Upper lobe of right lung (tissue), 1 donor: ENCODE data around the gene FICD. TPM values are rescaled to one million over a fixed set of nuclear protein-coding genes. Genes with fewer than 3 reads are reported as not detected.

Experiments
- ATAC-seq: fragments of 200-7000 bp; cut with Tn5 transposase; one replicate; pipeline ENCODE4 v1.9.1; 2020; ENCODE audit warnings: mild to moderate bottlenecking, moderate library complexity
- DNase-seq: peaks from one replicate; pipeline ENCODE4 v3.0.0-alpha.2; 2020
- H3K27ac ChIP-seq: fragments of 200-600 bp; one replicate; pipeline ENCODE4 v1.8.0; 2022
- H3K27me3 ChIP-seq: fragments of 200-600 bp; one replicate; pipeline ENCODE4 v1.8.0; 2022; ENCODE audit warnings: mild to moderate bottlenecking
- H3K36me3 ChIP-seq: fragments of 200-600 bp; one replicate; pipeline ENCODE4 v1.8.0; 2022
- H3K4me1 ChIP-seq: fragments of 200-600 bp; one replicate; pipeline ENCODE4 v1.8.0; 2022
- H3K4me3 ChIP-seq: fragments of 200-600 bp; one replicate; pipeline ENCODE4 v1.8.0; 2022; ENCODE audit warnings: mild to moderate bottlenecking
- H3K9me3 ChIP-seq: fragments of 200-600 bp; one replicate; pipeline ENCODE4 v1.8.0; 2022
- CTCF ChIP-seq: fragments of 200-600 bp; IDR thresholded peaks from one replicate; pipeline ENCODE4 v1.8.0; 2022; ENCODE audit warnings: antibody characterized with exemption
- intact Hi-C: fragments of 100-400 bp; cut with DNase I; formaldehyde crosslinking; loops from one replicate; pipeline ENCODE4 v1.11.0; 2022
- total RNA-seq: library from RNA; stranded (reverse); fragmentation: NEBNext Ultra II Directional; extraction: Animal tissue kit (Norgen Biotek cat#: 25700); gene quantifications from one replicate; pipeline ENCODE4 v1.2.1, GENCODE V29; 2021
- donor health status: DM: no; HTN: yes; CAD: no; lungs with severe emphysema.

The FICD gene
- total RNA-seq, 1 donor from 2014 or later: 10.3 TPM

GRCh38 chr12:108563136-108563803 is 48.2 kb downstream of the FICD start:
- ATAC-seq (peak; percentile 67), DNase-seq (peak; percentile 87)
- intact Hi-C loops: loop anchor here (5.0 to 10.0 kb wide), 2 partner anchors 54 to 242 kb away; no protein-coding TSS in a partner anchor
- Histone ChIP-seq H3K27ac (peak overlapping the region; percentile 94), H3K36me3 (peaks cover 47% of the 10 kb centered on the region), H3K9me3 (no peaks in the 10 kb centered on the region), H3K4me1 (peaks cover 49% of the 10 kb centered on the region), H3K27me3 (no peaks in the 10 kb centered on the region), H3K4me3 (peak overlapping the region; percentile 90)
- TF ChIP-seq CTCF: peak; percentile 85

GRCh38 chr12:108563804-108564151 is 48.7 kb downstream of the FICD start:
- intact Hi-C loops: loop anchor here (5.0 to 10.0 kb wide), 2 partner anchors 54 to 241 kb away; no protein-coding TSS in a partner anchor
- Histone ChIP-seq H3K36me3 (peaks cover 50% of the 10 kb centered on the region), H3K4me1 (peaks cover 48% of the 10 kb centered on the region), H3K4me3 (peak overlapping the region; percentile 90), H3K27ac (peak overlapping the region; percentile 94), H3K27me3 (no peaks in the 10 kb centered on the region), H3K9me3 (no peaks in the 10 kb centered on the region)
- no peak for DNase-seq
- ATAC-seq: no peak
- no peak for TF ChIP-seq CTCF

GRCh38 chr12:108564724-108565123 is 49.6 kb downstream of the FICD start:
- DNase-seq (no peak), ATAC-seq (no peak)
- H3K4me3 ChIP-seq: no peak overlapping the region
- H3K27me3 ChIP-seq: no peaks in the 10 kb centered on the region
- peaks cover 59% of the 10 kb centered on the region for H3K36me3 ChIP-seq
- H3K27ac ChIP-seq: no peak overlapping the region
- intact Hi-C loops: loop anchor here (5.0 to 10.0 kb wide), 2 partner anchors 53 to 240 kb away; no protein-coding TSS in a partner anchor
- TF ChIP-seq CTCF: no peak
- no peaks in the 10 kb centered on the region for H3K9me3 ChIP-seq
- peaks cover 40% of the 10 kb centered on the region for H3K4me1 ChIP-seq

GRCh38 chr12:108565146-108565545 is 50.1 kb downstream of the FICD start:
- peaks cover 63% of the 10 kb centered on the region for H3K36me3 ChIP-seq
- H3K4me1 ChIP-seq: peaks cover 36% of the 10 kb centered on the region
- no peak for TF ChIP-seq CTCF
- no peak overlapping the region for H3K4me3 ChIP-seq
- no peak overlapping the region for H3K27ac ChIP-seq
- H3K9me3 ChIP-seq: no peaks in the 10 kb centered on the region
- DNase-seq (no peak), ATAC-seq (no peak)
- H3K27me3 ChIP-seq: no peaks in the 10 kb centered on the region
- intact Hi-C loops: loop anchor here (10.0 kb wide), 1 partner anchor 240 kb away; no protein-coding TSS in a partner anchor

GRCh38 chr12:108565976-108566375 is 50.9 kb downstream of the FICD start:
- ATAC-seq: peak; percentile 1
- H3K9me3 ChIP-seq: no peaks in the 10 kb centered on the region
- intact Hi-C loops: loop anchor here (10.0 kb wide), 1 partner anchor 239 kb away; no protein-coding TSS in a partner anchor
- TF ChIP-seq CTCF: no peak
- no peak overlapping the region for H3K4me3 ChIP-seq
- peak; percentile 89 for DNase-seq
- H3K27me3 ChIP-seq: no peaks in the 10 kb centered on the region
- H3K36me3 ChIP-seq: peaks cover 64% of the 10 kb centered on the region
- H3K27ac ChIP-seq: peak overlapping the region; percentile 43
- peaks cover 36% of the 10 kb centered on the region for H3K4me1 ChIP-seq
